ENCODE measurements around the gene PLEKHF1.

Gene PLEKHF1

GRCh38 chr19:29702963-29703320, 37.7 kb downstream of the PLEKHF1 start:
- TF ChIP-seq YY1 (IDR thresholded peaks at IDR 0.05; ENCODE audit: low read depth): no peak
- no peak for TF ChIP-seq TAF1 (IDR thresholded peaks at IDR 0.05; ENCODE audit: low read depth)
- no peak for TF ChIP-seq FOXM1 (IDR thresholded peaks at IDR 0.05; ENCODE audit: borderline replicate concordance, low read depth)
- TF ChIP-seq, protein P1, sequence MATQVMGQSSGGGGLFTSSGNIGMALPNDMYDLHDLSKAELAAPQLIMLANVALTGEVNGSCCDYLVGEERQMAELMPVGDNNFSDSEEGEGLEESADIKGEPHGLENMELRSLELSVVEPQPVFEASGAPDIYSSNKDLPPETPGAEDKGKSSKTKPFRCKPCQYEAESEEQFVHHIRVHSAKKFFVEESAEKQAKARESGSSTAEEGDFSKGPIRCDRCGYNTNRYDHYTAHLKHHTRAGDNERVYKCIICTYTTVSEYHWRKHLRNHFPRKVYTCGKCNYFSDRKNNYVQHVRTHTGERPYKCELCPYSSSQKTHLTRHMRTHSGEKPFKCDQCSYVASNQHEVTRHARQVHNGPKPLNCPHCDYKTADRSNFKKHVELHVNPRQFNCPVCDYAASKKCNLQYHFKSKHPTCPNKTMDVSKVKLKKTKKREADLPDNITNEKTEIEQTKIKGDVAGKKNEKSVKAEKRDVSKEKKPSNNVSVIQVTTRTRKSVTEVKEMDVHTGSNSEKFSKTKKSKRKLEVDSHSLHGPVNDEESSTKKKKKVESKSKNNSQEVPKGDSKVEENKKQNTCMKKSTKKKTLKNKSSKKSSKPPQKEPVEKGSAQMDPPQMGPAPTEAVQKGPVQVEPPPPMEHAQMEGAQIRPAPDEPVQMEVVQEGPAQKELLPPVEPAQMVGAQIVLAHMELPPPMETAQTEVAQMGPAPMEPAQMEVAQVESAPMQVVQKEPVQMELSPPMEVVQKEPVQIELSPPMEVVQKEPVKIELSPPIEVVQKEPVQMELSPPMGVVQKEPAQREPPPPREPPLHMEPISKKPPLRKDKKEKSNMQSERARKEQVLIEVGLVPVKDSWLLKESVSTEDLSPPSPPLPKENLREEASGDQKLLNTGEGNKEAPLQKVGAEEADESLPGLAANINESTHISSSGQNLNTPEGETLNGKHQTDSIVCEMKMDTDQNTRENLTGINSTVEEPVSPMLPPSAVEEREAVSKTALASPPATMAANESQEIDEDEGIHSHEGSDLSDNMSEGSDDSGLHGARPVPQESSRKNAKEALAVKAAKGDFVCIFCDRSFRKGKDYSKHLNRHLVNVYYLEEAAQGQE (IDR thresholded peaks at IDR 0.05; ENCODE audit: low read depth): no peak
- TF ChIP-seq TEAD4 (IDR thresholded peaks at IDR 0.05): no peak
- TF ChIP-seq CEBPB (IDR thresholded peaks at IDR 0.05): no peak
- no peak for TF ChIP-seq ZBTB7A (IDR thresholded peaks at IDR 0.05; ENCODE audit: low read depth)

DNA sequence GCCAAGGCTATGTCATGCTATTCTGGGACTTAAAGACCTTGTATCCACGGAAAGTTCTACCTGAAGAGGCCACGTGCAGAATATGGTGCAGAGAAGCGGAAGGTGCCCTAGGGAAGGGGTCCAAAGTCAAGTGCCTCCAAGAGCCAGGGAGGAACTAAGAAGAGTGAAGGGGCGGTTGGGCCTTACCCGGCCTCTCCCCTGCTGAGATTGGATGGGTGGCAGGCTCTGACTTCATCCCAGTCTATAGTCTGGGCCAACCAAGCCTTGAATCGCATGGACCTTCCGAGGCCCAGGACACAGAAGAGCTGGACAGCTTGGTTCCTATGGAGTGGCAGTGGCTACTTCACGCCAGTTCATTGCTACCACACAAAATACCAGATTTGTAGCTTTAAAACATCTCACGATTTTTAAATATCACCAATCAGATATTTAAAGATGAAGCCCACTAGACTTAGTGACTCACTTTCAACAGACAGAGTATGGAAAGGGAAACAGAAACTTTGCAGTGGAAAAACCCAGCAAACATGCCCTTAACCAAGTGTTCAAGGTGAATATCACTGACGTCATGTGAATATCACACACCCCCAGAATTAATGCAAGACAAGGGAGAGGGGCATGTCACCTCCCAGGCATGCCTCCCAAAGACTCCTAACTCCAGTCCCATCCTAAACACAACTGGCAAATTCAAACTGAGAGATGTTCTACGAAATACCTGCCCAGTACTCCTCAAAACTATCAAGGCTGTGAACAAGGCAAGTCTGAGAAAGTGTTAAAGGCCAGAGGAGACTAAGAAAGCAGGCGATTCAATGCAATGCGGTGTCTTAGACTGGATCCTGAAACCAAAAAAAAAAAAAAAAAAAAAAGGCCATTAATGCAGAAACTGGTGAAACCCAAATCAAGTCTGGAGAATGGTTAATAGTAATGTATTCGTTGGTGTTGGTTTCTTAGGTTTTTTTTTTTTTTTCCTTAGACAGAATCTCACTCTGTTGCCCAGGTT, 39.6 kb downstream of the PLEKHF1 start:
- TF ChIP-seq TAF1 (IDR thresholded peaks at IDR 0.05; ENCODE audit: low read depth) (no peak), NFIC (IDR thresholded peaks at IDR 0.05) (no peak), USF1 (IDR thresholded peaks at IDR 0.05) (no peak), FOXM1 (IDR thresholded peaks at IDR 0.05; ENCODE audit: borderline replicate concordance, low read depth) (no peak), CREB1 (IDR thresholded peaks at IDR 0.05; ENCODE audit: low read depth) (no peak), EP300 (IDR thresholded peaks at IDR 0.05; ENCODE audit: borderline replicate concordance) (no peak)

DNA sequence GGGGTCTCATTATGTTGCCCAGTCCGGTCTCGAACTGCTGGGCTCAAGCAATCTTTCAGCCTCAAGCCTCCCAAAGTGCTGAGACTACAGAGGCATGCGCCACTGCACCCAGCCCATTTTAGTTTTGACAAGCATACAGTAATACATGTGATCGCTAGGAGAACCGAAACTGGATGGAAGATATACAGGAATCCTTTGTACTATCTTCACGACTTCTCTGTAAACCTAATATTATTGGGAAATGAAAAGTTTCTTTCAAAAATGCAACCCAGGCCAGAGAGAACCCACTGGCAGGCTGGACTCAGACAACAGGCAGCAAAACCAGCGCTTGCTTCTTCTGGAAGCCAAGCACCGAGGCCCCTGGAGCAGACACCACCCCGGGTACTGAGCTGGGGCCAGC, 40.4 kb downstream of the PLEKHF1 start:
- TF ChIP-seq RAD21 (IDR thresholded peaks at IDR 0.05; ENCODE audit: low read depth): no peak
- TF ChIP-seq TCF12 (IDR thresholded peaks at IDR 0.05; ENCODE audit: low read depth): no peak
- no peak for TF ChIP-seq EP300 (IDR thresholded peaks at IDR 0.05; ENCODE audit: borderline replicate concordance)
- TF ChIP-seq, protein P2, sequence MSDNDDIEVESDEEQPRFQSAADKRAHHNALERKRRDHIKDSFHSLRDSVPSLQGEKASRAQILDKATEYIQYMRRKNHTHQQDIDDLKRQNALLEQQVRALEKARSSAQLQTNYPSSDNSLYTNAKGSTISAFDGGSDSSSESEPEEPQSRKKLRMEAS (IDR thresholded peaks at IDR 0.05): no peak
- no peak for TF ChIP-seq FOXM1 (IDR thresholded peaks at IDR 0.05; ENCODE audit: borderline replicate concordance, low read depth)
- no peak for TF ChIP-seq YY1 (IDR thresholded peaks at IDR 0.05; ENCODE audit: low read depth)
- TF ChIP-seq, protein P1 (IDR thresholded peaks at IDR 0.05; ENCODE audit: low read depth): no peak
- no peak for TF ChIP-seq TEAD4 (IDR thresholded peaks at IDR 0.05)
- TF ChIP-seq CREB1 (IDR thresholded peaks at IDR 0.05; ENCODE audit: low read depth): no peak

DNA sequence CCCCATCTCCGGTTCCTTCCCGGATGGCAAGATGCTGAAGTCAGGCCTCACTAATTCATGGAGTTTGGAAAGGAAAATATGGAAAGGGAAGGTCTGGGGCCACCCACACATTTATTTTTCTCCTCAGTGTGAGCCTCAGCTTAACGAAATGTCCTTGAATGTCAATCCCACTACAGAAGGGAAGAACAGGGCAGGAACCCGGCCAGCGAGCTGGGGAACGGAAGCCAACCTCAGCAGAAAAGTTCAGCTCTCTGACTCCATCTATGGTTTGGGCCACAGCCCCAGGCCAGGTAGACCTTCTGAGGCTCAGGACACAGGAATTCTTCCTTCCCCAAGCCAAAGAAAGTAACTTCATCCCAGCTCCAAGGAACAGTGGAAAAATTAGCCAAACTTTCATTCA, 41.4 kb downstream of the PLEKHF1 start:
- TF ChIP-seq, protein P1 (IDR thresholded peaks at IDR 0.05; ENCODE audit: low read depth): no peak
- TF ChIP-seq ZBTB7A (IDR thresholded peaks at IDR 0.05; ENCODE audit: low read depth): no peak
- no peak for TF ChIP-seq TAF1 (IDR thresholded peaks at IDR 0.05; ENCODE audit: low read depth)
- no peak for TF ChIP-seq EGR1 (IDR thresholded peaks at IDR 0.05)
- no peak for TF ChIP-seq YY1 (IDR thresholded peaks at IDR 0.05; ENCODE audit: low read depth)
- no peak for TF ChIP-seq FOXM1 (IDR thresholded peaks at IDR 0.05; ENCODE audit: borderline replicate concordance, low read depth)
- no peak for TF ChIP-seq RAD21 (IDR thresholded peaks at IDR 0.05; ENCODE audit: low read depth)
- TF ChIP-seq TEAD4 (IDR thresholded peaks at IDR 0.05): no peak
- TF ChIP-seq NFIC (IDR thresholded peaks at IDR 0.05): no peak
- no peak for TF ChIP-seq CEBPB (IDR thresholded peaks at IDR 0.05)
- no peak for TF ChIP-seq EP300 (IDR thresholded peaks at IDR 0.05; ENCODE audit: borderline replicate concordance)
- TF ChIP-seq CREB1 (IDR thresholded peaks at IDR 0.05; ENCODE audit: low read depth): no peak
- TF ChIP-seq TCF12 (IDR thresholded peaks at IDR 0.05; ENCODE audit: low read depth): no peak
- TF ChIP-seq USF1 (IDR thresholded peaks at IDR 0.05): no peak
- TF ChIP-seq, protein P2 (IDR thresholded peaks at IDR 0.05): no peak
